NB4 (cell line): ENCODE data around the gene CATSPERB.

Source experiments
- CTCF ChIP-seq: IDR thresholded peaks from one replicate; pipeline ENCODE4 v1.5.1; 2012; ENCODE audit warnings: low read depth, low read length
- MAX ChIP-seq: IDR thresholded peaks from 2 replicates; pipeline ENCODE4 v1.6.1; 2011; ENCODE audit warnings: low read depth, low read length
- MYC ChIP-seq: IDR thresholded peaks from 2 replicates; pipeline ENCODE4 v1.6.1; 2011; ENCODE audit warnings: low read depth, low read length
- POLR2A ChIP-seq: IDR thresholded peaks from 2 replicates; pipeline ENCODE4 v1.6.1; 2011; ENCODE audit warnings: mild to moderate bottlenecking; ENCODE audit not compliant: insufficient read length; ENCODE audit errors: extremely low read depth

GRCh38 chr14:91577632-91578233 lies 154.2 kb downstream of the CATSPERB start:
- TF ChIP-seq CTCF (no peak), MYC (no peak), MAX (no peak), POLR2A (no peak)
